Mammary epithelial cell (primary cell): ENCODE data around the gene CSTPP1.

Experiments
- CTCF ChIP-seq, 2 donors: IDR thresholded peaks in 1 of 2; conservative IDR thresholded peaks in 1 of 2; 2 replicates each; pipeline ENCODE4 v1.5.1; 2011 to 2012; ENCODE audit warnings: inconsistent platforms in 2 of 2, low read length in 2 of 2, mild to moderate bottlenecking in 2 of 2, control low read depth in 1 of 2, low read depth in 1 of 2; ENCODE audit not compliant: insufficient read depth in 1 of 2; ENCODE audit errors: extremely low read depth in 1 of 2
- EZH2 ChIP-seq: IDR thresholded peaks from 2 replicates; pipeline ENCODE4 v1.6.1; 2012; ENCODE audit warnings: low read length, inconsistent platforms, borderline replicate concordance

- TF ChIP-seq CTCF (conservative IDR thresholded peaks at IDR 0.05 in 1 of 2, IDR thresholded peaks at IDR 0.05 in 1 of 2; ENCODE audit: extremely low read depth in 1 of 2, insufficient read depth in 1 of 2, low read depth in 1 of 2, low read length in 2 of 2) (peak; percentile 23 to 40), EZH2 (no peak)
These were observed 50.6 kb downstream of the CSTPP1 start for GRCh38 chr11:46987183-46987582.
